HG03159 (cell line): Measurements from ENCODE around the gene DUOXA1.
"Not testable (repeated sequence)": the region's sequence is repeated elsewhere in the genome, so short reads cannot be mapped to it uniquely, and the experiment has no call there.

Experiments
- ATAC-seq: cut with Tn5 transposase; IDR thresholded peaks from one replicate; pipeline ENCODE4 v1.9.1; 2021; ENCODE audit warnings: mild to moderate bottlenecking, moderate library complexity; ENCODE audit not compliant: unreplicated experiment

DUOXA1 gene

GRCh38 chr15:45151998-45152828, 22.5 kb upstream of the DUOXA1 start:
- no peak for ATAC-seq

- no peak for ATAC-seq
These were observed 21.3 kb upstream of the DUOXA1 start for GRCh38 chr15:45150997-45151396.

GRCh38 chr15:45150481-45150880, 20.8 kb upstream of the DUOXA1 start:
- ATAC-seq = no peak

- ATAC-seq = no peak
These were observed 19.4 kb upstream of the DUOXA1 start for GRCh38 chr15:45149060-45149459.

- no peak for ATAC-seq
These were observed 18.7 kb upstream of the DUOXA1 start for GRCh38 chr15:45148076-45149059.

GRCh38 chr15:45147606-45148005, 17.9 kb upstream of the DUOXA1 start:
- no peak for ATAC-seq

- ATAC-seq = no peak
These were observed 16.7 kb upstream of the DUOXA1 start for GRCh38 chr15:45146405-45146804.

- no peak for ATAC-seq
These were observed 15.1 kb upstream of the DUOXA1 start for GRCh38 chr15:45144775-45145174.

GRCh38 chr15:45143946-45144345, 14.3 kb upstream of the DUOXA1 start:
- ATAC-seq = no peak

- no peak for ATAC-seq
These were observed 13.4 kb upstream of the DUOXA1 start for GRCh38 chr15:45143056-45143455.

- ATAC-seq = no peak
These were observed 11.7 kb upstream of the DUOXA1 start for GRCh38 chr15:45141386-45141785.

GRCh38 chr15:45140557-45141250, 11.0 kb upstream of the DUOXA1 start:
- ATAC-seq = no peak

- ATAC-seq = no peak
These were observed 10.1 kb upstream of the DUOXA1 start for GRCh38 chr15:45139770-45140169.

GRCh38 chr15:45138814-45139765, 9.4 kb upstream of the DUOXA1 start:
- no peak for ATAC-seq

GRCh38 chr15:45137703-45138102, 8.0 kb upstream of the DUOXA1 start:
- no peak for ATAC-seq

GRCh38 chr15:45136378-45136764, 6.7 kb upstream of the DUOXA1 start:
- no peak for ATAC-seq

- ATAC-seq = not testable (repeated sequence)
These were observed 6.2 kb upstream of the DUOXA1 start for GRCh38 chr15:45135705-45136377.

- no peak for ATAC-seq
These were observed 5.3 kb upstream of the DUOXA1 start for GRCh38 chr15:45134682-45135604.
